Suprapubic skin (tissue), 3 donors: ENCODE data around the gene TYMS.
"Not testable (repeated sequence)": the region's sequence is repeated elsewhere in the genome, so short reads cannot be mapped to it uniquely, and the experiment has no call there.

Experiments
- EP300 ChIP-seq: sonication (generic); formaldehyde crosslinking; IDR thresholded peaks from one replicate; pipeline ENCODE4 v1.6.1; 2017; ENCODE audit warnings: antibody characterized with exemption
- POLR2A ChIP-seq, 2 donors: fragments of 450-650 bp; IDR thresholded peaks; one replicate each; pipeline ENCODE4 v1.6.1; 2017; ENCODE audit warnings: antibody characterized with exemption in 2 of 2, mild to moderate bottlenecking in 2 of 2, moderate library complexity in 2 of 2
- TF ChIP-seq, protein P1 (sequence below), 2 donors: fragments of 200-600 bp in 1 of 2; fragments of 450-650 bp in 1 of 2; sonication (generic) in 1 of 2; IDR thresholded peaks; one replicate each; pipeline ENCODE4 v1.5.1; 2016 to 2019; ENCODE audit warnings: antibody characterized with exemption in 2 of 2, mild to moderate bottlenecking in 1 of 2, moderate library complexity in 1 of 2

DNA sequence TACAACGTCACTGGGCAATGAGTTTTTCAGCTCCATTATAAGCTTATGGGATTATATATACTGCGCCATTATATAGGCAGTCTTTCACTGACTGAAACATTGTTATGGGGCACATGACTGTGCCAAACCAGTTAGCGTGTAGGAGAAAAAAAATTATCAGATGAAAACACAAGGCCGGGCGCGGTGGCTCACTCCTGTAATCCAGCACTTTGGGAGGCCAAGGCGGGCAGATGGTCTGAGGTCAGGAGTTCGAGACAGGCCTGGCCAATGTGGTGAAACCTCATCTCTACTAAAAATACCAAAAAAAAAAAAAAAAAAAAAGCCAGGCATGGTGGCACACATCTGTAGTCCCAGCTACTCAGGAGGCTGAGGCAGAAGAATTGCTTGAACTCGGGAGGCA lies 25.0 kb downstream of the TYMS start:
- TF ChIP-seq, protein P1, sequence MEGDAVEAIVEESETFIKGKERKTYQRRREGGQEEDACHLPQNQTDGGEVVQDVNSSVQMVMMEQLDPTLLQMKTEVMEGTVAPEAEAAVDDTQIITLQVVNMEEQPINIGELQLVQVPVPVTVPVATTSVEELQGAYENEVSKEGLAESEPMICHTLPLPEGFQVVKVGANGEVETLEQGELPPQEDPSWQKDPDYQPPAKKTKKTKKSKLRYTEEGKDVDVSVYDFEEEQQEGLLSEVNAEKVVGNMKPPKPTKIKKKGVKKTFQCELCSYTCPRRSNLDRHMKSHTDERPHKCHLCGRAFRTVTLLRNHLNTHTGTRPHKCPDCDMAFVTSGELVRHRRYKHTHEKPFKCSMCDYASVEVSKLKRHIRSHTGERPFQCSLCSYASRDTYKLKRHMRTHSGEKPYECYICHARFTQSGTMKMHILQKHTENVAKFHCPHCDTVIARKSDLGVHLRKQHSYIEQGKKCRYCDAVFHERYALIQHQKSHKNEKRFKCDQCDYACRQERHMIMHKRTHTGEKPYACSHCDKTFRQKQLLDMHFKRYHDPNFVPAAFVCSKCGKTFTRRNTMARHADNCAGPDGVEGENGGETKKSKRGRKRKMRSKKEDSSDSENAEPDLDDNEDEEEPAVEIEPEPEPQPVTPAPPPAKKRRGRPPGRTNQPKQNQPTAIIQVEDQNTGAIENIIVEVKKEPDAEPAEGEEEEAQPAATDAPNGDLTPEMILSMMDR (IDR thresholded peaks at IDR 0.05) = not testable (repeated sequence)
- not testable (repeated sequence) for TF ChIP-seq POLR2A (IDR thresholded peaks at IDR 0.05); EP300
